Prostate gland (tissue), 2 donors: ENCODE data around the gene SPRED2. TPM values are rescaled to one million over a fixed set of nuclear protein-coding genes. Genes with fewer than 3 reads are reported as not detected.

ENCODE experiments used
- DNase-seq: peaks from one replicate; pipeline ENCODE4 v3.0.0-alpha.2; 2019; ENCODE audit warnings: low spot score
- H3K27ac ChIP-seq, 2 donors: fragments of 200-600 bp; sonication (generic); 2 replicates each; pipeline ENCODE4 v1.5.1; 2017 to 2019
- H3K27me3 ChIP-seq: fragments of 200-600 bp; sonication (generic); replicated peaks from 2 replicates; pipeline ENCODE4 v1.5.1; 2019; ENCODE audit not compliant: insufficient read depth
- H3K36me3 ChIP-seq, 2 donors: fragments of 200-600 bp; sonication (generic); 1 replicate in 1 of 2; 2 replicates in 1 of 2; pipeline versions ENCODE4 v1.5.1 to v1.8.1; 2017 to 2019
- H3K4me1 ChIP-seq: fragments of 200-600 bp; sonication (generic); replicated peaks from 2 replicates; pipeline ENCODE4 v1.5.1; 2019
- H3K4me3 ChIP-seq, 2 donors: fragments of 200-600 bp; sonication (generic); 2 replicates each; pipeline ENCODE4 v1.5.1; 2017 to 2019
- H3K9me3 ChIP-seq: fragments of 200-600 bp; sonication (generic); 2 replicates; pipeline ENCODE4 v1.5.1; 2017
- CTCF ChIP-seq, 4 experiments: fragments of 200-600 bp in 2 of 4; fragments of 450-650 bp in 2 of 4; sonication (generic) in 2 of 4; IDR thresholded peaks; 1 replicate in 3 of 4; 2 replicates in 1 of 4; pipeline ENCODE4 v1.5.1; 2016 to 2019; ENCODE audit warnings: antibody characterized with exemption in 4 of 4, mild to moderate bottlenecking in 2 of 4, moderate library complexity in 2 of 4
- POLR2A ChIP-seq: fragments of 450-650 bp; IDR thresholded peaks from one replicate; pipeline ENCODE4 v1.6.1; 2016; ENCODE audit warnings: antibody characterized with exemption, mild to moderate bottlenecking
- POLR2AphosphoS5 ChIP-seq: sonication (generic); formaldehyde crosslinking; IDR thresholded peaks from one replicate; pipeline ENCODE4 v1.6.1; 2017; ENCODE audit warnings: antibody characterized with exemption
- WGBS: methylation state at CpG from one replicate; pipeline ENCODE4 v1.1.5; 2018; 5-methylcytosine and 5-hydroxymethylcytosine counted together
- intact Hi-C: fragments of 100-400 bp; cut with DNase I; formaldehyde crosslinking; loops from one replicate; pipeline ENCODE4 v1.14.2; 2022
- total RNA-seq, 2 donors: library from RNA; depleted of rRNA; stranded (reverse); fragments of >200 nt; gene quantifications; one replicate each; pipeline ENCODE4 v1.1.0, GENCODE V29; 2016

Gene SPRED2
- total RNA-seq, 2 donors from 2014 or later = 23.7 to 27.1 TPM

- intact Hi-C loops = no loop called here
- WGBS = 72% methylated on average over 6 of the region's 6 CpGs
- H3K9me3 ChIP-seq = no peaks in the 10 kb centered on the region
- peaks cover 6% of the 10 kb centered on the region for H3K4me1 ChIP-seq
- no peak overlapping the region for H3K27ac ChIP-seq
- H3K36me3 ChIP-seq = peaks cover 0 to 9% of the 10 kb centered on the region in 2 donors
- TF ChIP-seq POLR2A (no peak), CTCF (IDR thresholded peaks at IDR 0.05) (no peak), POLR2AphosphoS5 (no peak)
- DNase-seq = no peak
- H3K4me3 ChIP-seq = no peak overlapping the region
- no peaks in the 10 kb centered on the region for H3K27me3 ChIP-seq
Observed at GRCh38 chr2:65311049-65311448, 121.3 kb downstream of the SPRED2 start.

DNA sequence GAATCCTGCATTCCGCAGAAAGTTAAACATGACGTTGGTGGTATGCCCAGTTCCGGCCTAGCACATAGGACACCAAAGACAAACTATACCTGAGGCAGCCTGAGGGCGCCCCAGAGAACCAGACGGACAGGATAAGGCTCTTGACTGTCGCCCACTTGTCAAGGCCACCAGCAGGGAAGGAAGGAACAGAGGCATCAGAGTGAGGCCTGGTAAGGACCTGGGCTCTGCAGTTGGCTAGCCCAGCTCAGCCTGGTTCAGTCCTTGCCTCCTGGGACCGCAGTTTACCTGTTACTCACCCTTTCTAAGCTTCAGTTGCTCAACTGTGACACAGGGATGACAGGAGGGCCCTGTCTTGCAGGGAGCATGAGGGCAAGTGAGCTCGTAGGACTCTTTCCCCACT, 122.7 kb downstream of the SPRED2 start:
- Histone ChIP-seq H3K27me3 (no peaks in the 10 kb centered on the region), H3K4me3 (no peak overlapping the region), H3K9me3 (no peaks in the 10 kb centered on the region), H3K4me1 (peaks cover 6% of the 10 kb centered on the region), H3K36me3 (peaks cover 0 to 9% of the 10 kb centered on the region in 2 donors), H3K27ac (peak overlapping the region; percentile 78 to 81)
- peak; percentile 86 for DNase-seq
- intact Hi-C loops = no loop called here
- 39% methylated on average over 8 of the region's 8 CpGs for WGBS
- TF ChIP-seq POLR2AphosphoS5 = peak; percentile 79
- TF ChIP-seq CTCF (IDR thresholded peaks at IDR 0.05) = peak in 2 of 4 experiments; percentile 22 to 49
- no peak for TF ChIP-seq POLR2A

DNA sequence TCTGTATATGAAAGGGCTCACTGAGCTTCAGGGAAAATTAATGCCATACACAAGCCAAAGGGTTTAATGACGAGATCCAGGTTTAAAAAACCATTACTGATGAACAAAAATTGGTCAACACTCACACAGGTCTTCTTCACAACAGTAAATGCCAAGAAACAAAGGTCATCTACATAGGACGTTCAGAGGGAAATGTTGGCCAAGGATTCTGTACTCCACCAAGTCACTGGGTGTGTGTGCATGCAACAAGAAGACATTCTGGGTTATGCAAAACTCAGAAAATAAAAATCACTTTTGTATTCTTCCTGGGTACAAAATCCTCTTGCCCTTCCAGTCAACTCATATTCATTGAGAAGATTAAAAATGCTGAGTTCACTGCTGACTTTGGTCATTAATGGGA, 126.5 kb downstream of the SPRED2 start:
- H3K27me3 ChIP-seq = no peaks in the 10 kb centered on the region
- no peak for DNase-seq
- no peaks in the 10 kb centered on the region for H3K9me3 ChIP-seq
- 89% methylated on average over 2 of the region's 2 CpGs for WGBS
- TF ChIP-seq CTCF (IDR thresholded peaks at IDR 0.05) (no peak), POLR2AphosphoS5 (no peak), POLR2A (no peak)
- intact Hi-C loops = no loop called here
- H3K27ac ChIP-seq = no peak overlapping the region
- H3K36me3 ChIP-seq = no peaks in the 10 kb centered on the region
- H3K4me3 ChIP-seq = no peak overlapping the region
- H3K4me1 ChIP-seq = peaks cover 8% of the 10 kb centered on the region

DNA sequence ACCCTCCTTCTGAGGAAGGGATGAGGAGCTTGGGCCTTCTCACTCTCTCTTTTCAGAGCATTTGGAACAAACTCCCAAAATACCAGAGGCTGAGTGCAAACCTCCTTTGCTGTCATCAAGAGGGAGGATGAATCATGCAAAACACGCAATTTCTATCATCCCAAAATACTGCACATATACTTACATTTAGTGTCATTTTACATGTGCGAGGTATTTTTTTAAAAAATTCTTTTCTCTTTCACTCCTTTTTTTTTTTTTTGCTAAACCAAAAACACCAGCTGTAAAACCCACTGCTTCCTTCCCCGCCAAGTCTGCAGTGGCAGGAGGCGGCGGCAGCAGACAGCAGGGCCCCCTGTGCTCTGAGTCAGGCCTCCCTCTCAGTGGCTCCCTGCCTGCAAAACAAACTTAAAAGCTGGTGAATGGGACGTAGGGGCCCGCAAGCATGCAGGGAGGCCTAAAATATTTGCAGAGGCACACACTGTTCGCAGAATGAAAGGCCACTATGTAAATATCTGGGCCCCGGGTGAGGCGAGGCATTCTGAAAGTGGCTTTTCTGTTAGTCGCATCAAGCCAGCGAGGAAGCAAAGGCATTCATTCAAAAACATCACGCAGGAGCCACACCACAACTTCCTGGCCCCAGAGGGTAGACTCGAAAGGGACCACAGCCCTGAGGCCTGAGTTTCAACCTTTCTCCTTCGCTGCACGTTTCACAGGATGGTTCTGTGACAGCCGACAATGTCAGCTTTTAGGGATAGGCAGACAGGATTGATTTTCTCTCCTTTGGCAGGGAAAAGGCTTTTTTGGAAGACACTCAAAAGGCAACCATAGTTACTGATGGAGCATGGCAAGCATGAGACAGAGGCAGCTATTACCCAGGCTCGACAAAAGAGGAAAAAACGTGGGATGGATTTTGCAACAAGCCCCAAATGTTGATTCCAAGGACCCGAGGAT, 131.4 kb downstream of the SPRED2 start:
- Histone ChIP-seq H3K27ac (peak overlapping the region; percentile 65 to 69), H3K4me1 (peaks cover 13% of the 10 kb centered on the region), H3K36me3 (no peaks in the 10 kb centered on the region), H3K9me3 (no peaks in the 10 kb centered on the region), H3K4me3 (no peak overlapping the region), H3K27me3 (no peaks in the 10 kb centered on the region)
- WGBS = 12% methylated on average over 20 of the region's 20 CpGs
- peak; percentile 55 for DNase-seq
- TF ChIP-seq POLR2AphosphoS5 (peak; percentile 46), POLR2A (no peak)
- intact Hi-C loops = no loop called here

DNA sequence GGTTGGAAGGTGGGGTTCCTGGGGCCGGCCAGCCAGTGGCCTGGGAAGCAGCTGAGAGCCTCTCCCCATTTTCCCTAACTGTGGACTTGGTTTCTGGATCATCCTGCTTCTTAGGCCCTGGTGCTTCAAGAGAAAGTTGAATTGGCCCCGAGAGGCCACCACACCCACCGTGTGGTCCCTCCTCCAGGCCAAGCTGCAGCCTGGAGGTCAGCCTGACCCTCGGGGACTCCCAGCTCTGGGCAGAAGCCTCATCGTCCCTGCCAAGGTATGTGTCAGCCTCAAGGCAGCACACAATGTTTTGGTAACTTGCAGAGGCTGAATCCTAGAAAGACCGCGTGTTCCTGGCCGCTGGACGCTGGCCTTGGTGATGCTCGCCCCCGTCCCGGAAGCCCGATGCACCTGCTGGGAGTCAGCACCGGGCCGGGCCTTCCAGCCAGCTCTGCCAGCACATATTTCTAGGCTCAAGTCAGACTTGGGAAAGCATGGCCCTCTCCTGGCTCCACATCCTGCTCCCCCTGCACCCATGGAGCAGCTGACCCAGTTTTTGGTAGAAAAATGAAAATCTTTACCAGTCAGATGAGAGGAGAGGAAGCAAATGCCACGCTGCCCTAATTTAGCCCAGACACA, 132.2 kb downstream of the SPRED2 start:
- WGBS = 32% methylated on average over 16 of the region's 16 CpGs
- DNase-seq = peak; percentile 19

More for the DNA sequence above, 132.2 kb downstream of the SPRED2 start:
- no peaks in the 10 kb centered on the region for H3K9me3 ChIP-seq
- peak overlapping the region; percentile 59 to 65 for H3K27ac ChIP-seq
- H3K4me3 ChIP-seq = no peak overlapping the region
- intact Hi-C loops = no loop called here
- H3K36me3 ChIP-seq = no peaks in the 10 kb centered on the region
- no peaks in the 10 kb centered on the region for H3K27me3 ChIP-seq
- peaks cover 13% of the 10 kb centered on the region for H3K4me1 ChIP-seq
- peak; percentile 14 for TF ChIP-seq POLR2AphosphoS5
- no peak for TF ChIP-seq CTCF (IDR thresholded peaks at IDR 0.05)
